ENCODE measurements around the gene SIX2.

DNA sequence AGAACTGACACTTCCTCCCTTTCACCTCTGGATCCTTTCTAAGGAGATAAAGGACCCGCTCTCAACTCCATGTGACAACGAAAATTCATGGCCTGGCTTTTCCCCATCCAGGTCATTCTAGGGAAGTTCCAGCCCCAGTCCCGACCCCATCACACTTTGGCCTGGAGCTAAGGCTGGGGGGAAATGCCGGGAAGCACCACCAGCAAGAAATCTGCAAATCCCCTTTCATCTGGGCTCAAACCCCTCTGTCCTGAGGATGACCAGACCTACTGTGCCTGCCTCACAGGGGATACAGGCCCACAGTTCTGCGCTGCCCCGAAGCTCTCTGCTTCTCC lies 1.3 kb downstream of the SIX2 start:
- TF ChIP-seq CTCF (optimal IDR thresholded peaks at IDR 0.05 in 1 of 3, IDR thresholded peaks at IDR 0.05 in 1 of 3, conservative IDR thresholded peaks at IDR 0.05 in 1 of 3; ENCODE audit: extremely low read depth in 1 of 3, insufficient read depth in 2 of 3, low read length in 3 of 3) (no peak), EZH2 (IDR thresholded peaks at IDR 0.05; ENCODE audit: low read length) (no peak)

All from keratinocyte (primary cell).